Activated CD4-positive, CD25-positive, alpha-beta regulatory T cell (primary cell): ENCODE data around the gene CCR6.
"Not testable (repeated sequence)": the region's sequence is repeated elsewhere in the genome, so short reads cannot be mapped to it uniquely, and the experiment has no call there.

ENCODE experiments used
- DNase-seq, 4 experiments: peaks; one replicate each; lab custom pipeline; 2025; lab: John Stamatoyannopoulos, UW

The CCR6 gene

GRCh38 chr6:167122827-167123657 lies at the start of gene CCR6:
TSS of gene CCR6 (plus strand) at chr6:167123096. CDS start at chr6:167136135, 13,039 bp downstream.
- no peak for DNase-seq

DNA sequence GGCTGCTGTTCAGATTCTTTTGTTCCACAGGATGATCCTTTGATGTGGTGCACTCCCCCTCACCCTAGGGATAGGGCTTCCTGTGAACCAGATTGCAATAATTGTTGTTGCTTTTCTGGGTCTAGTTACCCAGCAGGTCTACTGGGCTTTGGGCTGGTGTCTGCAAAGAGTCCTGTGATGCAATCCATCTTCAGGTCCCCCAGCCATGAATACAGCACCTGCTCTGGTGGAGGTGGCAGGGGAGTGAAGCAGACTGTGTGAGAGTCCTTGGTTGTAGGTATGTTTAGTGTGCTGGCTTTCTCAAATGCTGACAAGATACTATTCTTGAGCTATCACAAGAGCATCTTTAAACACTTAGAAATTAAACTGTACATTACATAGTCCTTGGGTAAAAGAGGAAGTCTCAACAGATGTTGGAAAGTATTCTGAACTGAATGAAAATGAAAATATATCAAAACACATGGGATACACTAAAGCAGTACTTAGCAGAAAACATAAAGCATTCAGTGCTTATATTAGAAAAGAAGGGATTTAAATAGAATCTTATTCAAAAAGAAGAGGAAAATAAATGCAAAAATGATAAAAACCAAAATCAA lies 49.1 kb upstream of the CCR6 start:
- DNase-seq = no peak

DNA sequence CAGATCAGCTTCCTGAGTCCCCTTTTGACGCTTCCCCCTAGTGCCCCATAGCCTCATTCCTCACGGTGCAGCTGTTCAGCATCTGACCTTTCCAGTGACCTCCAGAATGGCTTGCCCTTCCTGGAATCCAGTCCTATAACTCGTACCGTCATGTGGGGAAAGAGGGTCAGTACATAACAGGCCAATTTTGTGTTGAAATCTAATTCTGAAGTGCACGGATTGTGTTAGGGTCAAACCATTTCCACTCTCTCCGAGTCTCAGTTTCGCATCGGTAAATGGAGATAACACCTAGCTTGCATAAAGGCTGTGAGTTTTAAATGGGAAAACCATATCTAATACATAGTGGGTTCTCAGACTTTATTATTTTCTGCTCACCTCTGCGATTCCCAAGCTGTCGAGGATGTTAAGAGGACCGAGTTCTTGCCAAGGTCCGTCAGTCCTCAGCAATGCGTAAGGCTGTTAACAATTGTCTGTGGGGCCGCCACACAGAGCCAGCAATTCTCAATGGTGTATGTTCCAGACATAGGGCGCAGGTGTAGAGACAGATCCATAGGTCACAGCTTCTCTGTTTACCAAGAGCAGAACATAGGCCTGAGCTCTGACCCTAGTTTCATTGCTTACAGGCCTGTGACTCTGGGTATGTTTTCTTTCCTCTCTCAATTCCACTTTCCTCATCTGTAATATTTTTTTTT lies 45.5 kb upstream of the CCR6 start:
- DNase-seq = no peak

- no peak for DNase-seq
Observed at GRCh38 chr6:167078745-167079144, 44.2 kb upstream of the CCR6 start.

GRCh38 chr6:167079853-167080297 lies 43.0 kb upstream of the CCR6 start:
- peak; percentile 8 to 32 (median 20) for DNase-seq

GRCh38 chr6:167087857-167088354 lies 35.0 kb upstream of the CCR6 start:
- DNase-seq = no peak

GRCh38 chr6:167088741-167089140 lies 34.2 kb upstream of the CCR6 start:
- DNase-seq = not testable (repeated sequence)

GRCh38 chr6:167089243-167090142 lies 33.4 kb upstream of the CCR6 start:
- DNase-seq = no peak

DNA sequence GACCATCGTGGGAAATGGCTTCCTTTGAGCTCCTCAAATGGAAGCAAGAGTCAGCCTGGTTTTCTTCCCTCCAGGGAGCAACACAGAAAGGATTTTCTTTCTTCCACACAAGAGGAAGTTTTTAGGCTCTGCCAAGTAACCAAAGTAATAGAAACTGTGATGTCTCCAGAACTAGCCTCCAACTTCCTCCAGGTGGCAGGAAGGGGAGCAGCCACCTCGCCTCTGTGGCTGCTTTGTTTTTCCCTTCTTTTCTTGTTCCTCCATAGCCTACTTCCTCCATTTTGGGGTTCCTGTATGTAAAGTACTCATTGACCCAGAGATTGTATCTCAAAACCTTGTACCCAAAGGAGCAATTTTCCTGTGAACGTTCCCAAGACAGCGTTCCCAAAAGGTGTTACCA lies 32.7 kb upstream of the CCR6 start:
- no peak for DNase-seq

DNA sequence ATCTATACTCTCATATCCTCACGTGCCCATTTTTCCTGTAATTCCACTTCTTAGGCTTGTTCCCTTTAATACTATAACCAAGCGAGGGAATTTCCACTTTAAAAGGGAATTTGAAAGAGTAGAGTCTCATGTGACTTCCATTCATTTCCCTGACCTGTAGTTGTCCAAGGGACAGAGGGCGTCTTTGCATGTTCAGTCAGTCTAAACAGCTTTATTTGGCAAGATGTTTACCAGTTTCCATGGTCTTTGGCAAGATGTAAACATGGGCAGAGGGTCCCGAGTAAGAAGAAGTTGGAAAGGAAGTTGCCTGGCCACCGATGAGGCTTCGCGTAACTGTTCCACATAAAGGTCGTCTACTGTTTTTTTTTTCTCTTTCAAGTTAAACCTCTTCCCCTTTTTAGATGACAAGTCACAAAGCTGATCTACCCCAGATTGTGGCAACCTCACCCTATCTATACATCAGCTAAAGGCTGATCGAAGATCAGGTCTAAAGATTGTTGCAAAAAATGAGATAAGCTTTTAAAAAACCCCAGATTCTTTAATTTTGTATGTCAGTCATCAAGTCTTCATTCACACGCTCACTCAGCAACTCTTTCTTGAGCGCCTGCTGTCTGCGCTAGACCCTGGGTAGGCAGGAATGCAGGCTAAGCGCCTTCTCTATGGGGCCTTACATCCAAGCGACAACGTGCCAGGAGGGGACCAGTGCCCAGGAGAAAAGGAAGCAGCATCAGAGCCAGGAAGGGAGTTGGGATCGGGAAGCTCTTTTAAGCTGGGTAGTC lies 31.7 kb upstream of the CCR6 start:
- DNase-seq = no peak

GRCh38 chr6:167091805-167092107 lies 31.1 kb upstream of the CCR6 start:
- no peak for DNase-seq

DNA sequence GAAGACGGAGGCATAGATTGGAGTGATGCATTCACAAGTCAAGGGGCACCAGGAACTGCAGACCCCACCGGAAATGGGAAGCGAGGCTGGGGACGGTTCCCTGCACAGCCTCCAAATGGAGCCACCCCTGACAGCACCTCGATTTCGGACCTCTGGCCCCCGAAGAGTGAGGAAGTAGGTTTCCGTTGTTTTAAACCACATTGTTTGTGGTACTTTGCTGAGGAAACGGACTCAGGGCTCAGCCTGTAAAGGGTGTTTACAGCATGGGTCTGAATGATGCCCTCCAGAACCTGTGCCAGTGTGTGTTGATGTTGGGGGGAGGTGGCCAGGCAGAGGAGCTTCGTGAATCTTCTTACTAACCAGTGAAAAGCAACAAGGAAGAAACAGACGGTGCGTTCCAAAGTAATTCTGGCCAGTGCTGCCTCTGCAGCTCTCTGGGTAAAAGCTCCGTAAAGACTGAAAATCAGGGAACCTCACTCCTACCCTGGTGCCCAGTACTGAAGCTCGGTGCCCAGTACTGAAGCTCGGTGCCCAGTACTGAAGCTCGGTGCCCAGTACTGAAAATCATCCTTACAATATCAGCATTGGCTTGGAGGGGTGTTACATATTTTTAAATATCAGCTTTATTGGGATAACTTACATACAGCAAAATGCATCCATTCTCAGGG lies 30.1 kb upstream of the CCR6 start:
- DNase-seq = no peak

GRCh38 chr6:167093406-167093921 lies 29.4 kb upstream of the CCR6 start:
- no peak for DNase-seq

DNA sequence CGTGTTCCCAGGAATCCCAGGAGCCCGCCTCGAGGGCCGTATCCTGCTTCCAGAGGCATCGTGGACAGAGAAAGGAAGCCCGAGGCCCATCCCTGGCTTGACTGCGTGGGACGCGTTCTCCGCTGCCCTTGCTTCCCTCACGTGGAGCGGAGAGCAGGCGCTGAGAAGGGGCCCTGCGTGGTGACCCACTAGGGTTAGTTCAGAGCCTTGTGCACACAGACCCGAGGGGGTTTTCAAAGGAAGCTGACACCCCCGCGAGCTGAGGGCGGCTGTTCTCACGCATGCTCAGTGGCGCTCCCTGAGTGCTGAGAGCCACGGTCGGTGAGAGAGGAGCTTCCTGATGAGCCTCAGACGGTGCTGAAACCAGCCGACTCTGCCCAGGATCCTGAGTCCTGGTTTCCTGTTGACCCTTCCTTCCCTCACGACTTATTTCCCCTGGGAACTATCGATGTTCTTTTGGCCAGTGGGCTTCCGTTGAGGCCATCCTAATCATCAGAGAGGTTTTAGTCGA lies 28.9 kb upstream of the CCR6 start:
- peak; percentile 47 to 54 (median 53) for DNase-seq

DNA sequence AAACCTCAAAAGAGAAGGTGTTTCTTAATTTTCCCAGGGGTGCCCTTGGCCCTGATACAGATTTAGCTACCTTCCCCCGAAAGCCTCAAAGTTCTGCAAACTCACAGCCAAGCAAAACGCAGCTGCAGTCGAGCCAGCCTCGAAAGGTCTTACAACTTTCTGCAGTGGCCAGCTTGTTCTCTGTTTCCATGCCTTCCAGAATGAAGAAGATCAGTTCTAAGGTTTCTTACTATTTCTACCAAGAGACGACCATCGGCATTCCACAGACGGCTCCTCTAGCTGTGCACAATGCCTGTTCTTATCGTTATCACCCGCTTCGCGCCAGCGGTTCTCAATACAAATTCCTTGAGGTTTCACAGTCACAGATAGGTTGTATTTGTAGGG lies 28.5 kb upstream of the CCR6 start:
- DNase-seq = no peak

DNA sequence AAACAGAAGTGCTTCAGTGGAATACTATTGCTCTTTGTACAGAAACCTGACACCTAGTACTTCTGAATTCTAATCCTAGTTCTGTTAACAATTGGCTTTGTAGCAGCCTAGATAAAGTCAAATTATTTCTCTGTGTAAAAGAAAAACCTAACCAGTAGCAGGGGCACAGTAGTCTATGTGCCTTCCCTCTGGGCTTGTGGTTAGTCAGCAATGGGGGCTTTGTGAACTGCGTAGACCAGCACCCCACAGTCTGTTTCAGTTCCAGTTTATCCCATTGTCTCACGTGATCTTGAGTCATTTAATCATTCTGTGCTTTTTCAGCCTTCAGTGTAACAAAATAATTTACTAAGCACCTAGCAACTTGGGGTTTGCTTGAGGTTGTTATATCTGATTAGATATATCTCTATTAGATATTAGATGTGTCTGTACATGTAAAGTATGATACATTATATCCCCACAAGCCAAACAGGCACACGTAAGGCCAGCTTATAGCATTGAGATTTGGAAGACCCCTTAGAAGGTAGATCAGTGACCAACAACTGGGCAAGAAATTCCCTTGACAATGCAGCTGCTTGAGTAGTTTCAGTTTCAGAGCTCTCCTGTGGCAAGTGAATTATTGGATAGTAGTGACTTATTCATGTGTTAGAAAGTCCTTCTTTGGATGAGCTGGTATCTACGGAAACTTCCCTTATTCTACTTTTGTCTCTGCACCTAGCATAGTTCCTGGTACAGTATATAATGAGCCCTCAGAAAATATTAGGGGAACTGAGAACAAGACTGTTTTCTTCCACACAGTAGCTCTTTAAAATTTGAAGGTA lies 27.9 kb upstream of the CCR6 start:
- no peak for DNase-seq

DNA sequence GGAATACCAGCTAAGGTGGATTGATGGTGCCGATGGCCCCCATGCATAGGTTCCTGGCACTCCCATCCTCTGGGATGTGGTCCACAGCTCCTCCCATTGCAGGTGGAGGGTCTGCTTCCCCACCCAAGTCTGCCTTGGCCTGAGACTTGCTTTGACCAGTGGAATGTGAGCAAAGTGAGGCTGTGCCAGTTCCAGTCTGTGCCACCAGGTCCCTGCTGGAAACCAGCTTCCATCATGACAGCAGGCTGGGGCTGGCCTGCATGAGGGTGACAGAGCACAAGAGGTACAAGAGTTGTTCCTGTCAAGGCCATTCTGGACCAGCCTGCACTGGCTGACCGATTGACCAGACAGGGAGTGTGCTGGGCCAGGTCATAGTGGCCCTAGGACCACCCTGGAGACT lies 27.0 kb upstream of the CCR6 start:
- DNase-seq = no peak

- DNase-seq = no peak
Observed at GRCh38 chr6:167096991-167097390, 25.9 kb upstream of the CCR6 start.

GRCh38 chr6:167097770-167098169 lies 25.1 kb upstream of the CCR6 start:
- no peak for DNase-seq
